ENCODE results near the gene SUPT3H.

The SUPT3H gene

DNA sequence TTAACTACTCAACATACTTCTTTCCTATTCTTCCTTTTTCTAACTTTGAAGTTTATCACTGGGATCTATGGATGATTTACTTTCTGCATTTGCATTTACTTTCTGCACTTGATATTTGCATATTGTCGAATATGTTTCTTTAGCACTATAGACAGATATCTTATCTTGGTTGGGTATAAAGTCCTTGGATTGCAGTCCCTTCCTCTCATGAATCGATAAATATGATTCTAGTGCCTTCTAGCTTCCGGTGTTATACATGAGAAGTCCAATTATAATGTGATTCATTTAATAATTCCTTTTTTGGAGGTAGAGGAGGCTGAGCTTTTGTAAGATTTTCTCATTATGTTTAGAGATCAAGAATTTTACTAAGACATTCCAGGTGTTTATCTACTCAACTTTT, 370.8 kb downstream of the SUPT3H start:
- Histone ChIP-seq H3K36me3 (ENCODE audit: insufficient read depth, insufficient read length, low read length) (no peaks in the 10 kb centered on the region), H3K9me3 (ENCODE audit: insufficient read depth, low read length) (0 out of 2 replicates have a peak, but pooled peaks cover 7% of the 10 kb centered on the region), H3K4me3 (ENCODE audit: insufficient read length, low read depth) (no peak overlapping the region), H3K9ac (ENCODE audit: insufficient read length, low read depth) (no peak overlapping the region), H3K27me3 (ENCODE audit: insufficient read depth, insufficient read length) (no peaks in the 10 kb centered on the region), H3K4me1 (ENCODE audit: insufficient read depth, insufficient read length) (no peaks in the 10 kb centered on the region)
- no peak for DNase-seq (ENCODE audit: low read depth, low spot score)
- TF ChIP-seq SUZ12 (IDR thresholded peaks at IDR 0.05; ENCODE audit: extremely low read depth, insufficient read depth, insufficient read length) (no peak), YY1 (IDR thresholded peaks at IDR 0.05; ENCODE audit: insufficient read depth, insufficient read length) (no peak), ZNF274 (IDR thresholded peaks at IDR 0.05; ENCODE audit: low read depth, low read length) (no peak)

- no peak overlapping the region for H3K9ac ChIP-seq (ENCODE audit: insufficient read length, low read depth)
- H3K9me3 ChIP-seq (ENCODE audit: insufficient read depth, low read length), result 0 out of 2 replicates have a peak, but pooled peaks cover 4% of the 10 kb centered on the region
- no peaks in the 10 kb centered on the region for H3K36me3 ChIP-seq (ENCODE audit: insufficient read depth, insufficient read length, low read length)
- no peak overlapping the region for H3K4me3 ChIP-seq (ENCODE audit: insufficient read length, low read depth)
- H3K27me3 ChIP-seq (ENCODE audit: insufficient read depth, insufficient read length), result no peaks in the 10 kb centered on the region
- DNase-seq (ENCODE audit: low read depth, low spot score), result no peak
- no peak for TF ChIP-seq YY1 (IDR thresholded peaks at IDR 0.05; ENCODE audit: insufficient read depth, insufficient read length)
- no peaks in the 10 kb centered on the region for H3K4me1 ChIP-seq (ENCODE audit: insufficient read depth, insufficient read length)
Measured at GRCh38 chr6:45003961-45004360, 373.8 kb downstream of the SUPT3H start.

DNA sequence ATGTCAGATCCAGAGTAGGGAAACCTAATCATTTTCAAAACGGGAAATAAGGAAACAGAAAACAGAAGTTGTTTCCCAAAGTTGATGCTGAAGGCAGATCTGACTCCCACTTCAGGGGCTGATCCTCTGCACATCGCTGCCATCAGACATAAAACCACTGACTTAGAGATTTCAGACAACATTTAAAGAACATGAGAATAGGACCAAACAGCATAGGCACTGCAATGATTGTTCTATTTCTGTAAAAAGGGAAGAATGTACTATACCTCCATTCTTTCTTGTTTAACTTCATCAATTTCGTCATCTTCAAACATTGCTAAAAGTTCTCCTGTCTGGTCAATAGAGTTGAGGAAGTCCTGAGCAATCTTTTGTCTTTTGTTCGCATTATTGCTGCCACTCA, 374.3 kb downstream of the SUPT3H start:
- H3K27me3 ChIP-seq (ENCODE audit: insufficient read depth, insufficient read length), result no peaks in the 10 kb centered on the region
- H3K4me1 ChIP-seq (ENCODE audit: insufficient read depth, insufficient read length), result no peaks in the 10 kb centered on the region
- H3K9ac ChIP-seq (ENCODE audit: insufficient read length, low read depth), result no peak overlapping the region
- H3K4me3 ChIP-seq (ENCODE audit: insufficient read length, low read depth), result no peak overlapping the region
- 0 out of 2 replicates have a peak, but pooled peaks cover 4% of the 10 kb centered on the region for H3K9me3 ChIP-seq (ENCODE audit: insufficient read depth, low read length)
- H3K36me3 ChIP-seq (ENCODE audit: insufficient read depth, insufficient read length, low read length), result no peaks in the 10 kb centered on the region
- TF ChIP-seq YY1 (IDR thresholded peaks at IDR 0.05; ENCODE audit: insufficient read depth, insufficient read length) (no peak), ZNF274 (IDR thresholded peaks at IDR 0.05; ENCODE audit: low read depth, low read length) (no peak), SUZ12 (IDR thresholded peaks at IDR 0.05; ENCODE audit: extremely low read depth, insufficient read depth, insufficient read length) (no peak)
- DNase-seq (ENCODE audit: low read depth, low spot score), result no peak

DNA sequence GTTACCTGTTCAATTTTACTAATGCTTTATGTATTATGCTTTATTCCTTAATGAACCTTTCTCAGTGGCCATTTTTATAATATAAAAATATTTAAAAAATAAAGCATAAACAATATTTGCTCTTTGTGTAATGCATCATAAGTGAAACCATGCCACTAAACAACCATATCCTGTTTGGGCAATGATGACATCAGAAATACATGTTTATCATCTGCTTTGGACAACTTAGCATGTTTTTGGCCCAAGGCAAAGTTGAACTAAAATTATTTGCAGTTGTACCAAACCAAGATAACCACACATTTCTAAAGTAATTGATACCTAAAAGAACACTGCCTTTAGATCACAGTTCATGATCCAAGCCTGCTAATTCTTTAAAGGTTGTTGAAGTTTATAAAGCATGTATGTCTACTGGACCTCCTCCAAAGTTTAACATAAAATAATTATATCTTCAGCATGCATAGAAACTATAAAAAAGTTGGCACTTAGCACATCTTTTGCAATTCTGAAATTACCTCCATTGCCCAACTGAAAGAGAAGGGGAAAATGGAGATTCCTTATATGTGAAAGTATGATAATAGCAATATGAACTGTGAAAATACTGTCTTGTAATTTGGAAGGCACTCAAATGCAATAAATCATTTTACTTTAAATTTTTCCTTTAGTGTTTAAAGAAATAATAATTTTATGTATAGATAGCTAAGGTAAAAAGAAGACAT, 375.2 kb downstream of the SUPT3H start:
- Histone ChIP-seq H3K36me3 (ENCODE audit: insufficient read depth, insufficient read length, low read length) (no peaks in the 10 kb centered on the region), H3K4me1 (ENCODE audit: insufficient read depth, insufficient read length) (no peaks in the 10 kb centered on the region), H3K27me3 (ENCODE audit: insufficient read depth, insufficient read length) (no peaks in the 10 kb centered on the region), H3K9me3 (ENCODE audit: insufficient read depth, low read length) (0 out of 2 replicates have a peak, but pooled peaks cover 4% of the 10 kb centered on the region), H3K9ac (ENCODE audit: insufficient read length, low read depth) (no peak overlapping the region), H3K4me3 (ENCODE audit: insufficient read length, low read depth) (no peak overlapping the region)
- TF ChIP-seq YY1 (IDR thresholded peaks at IDR 0.05; ENCODE audit: insufficient read depth, insufficient read length), result no peak
- no peak for TF ChIP-seq ZNF274 (IDR thresholded peaks at IDR 0.05; ENCODE audit: low read depth, low read length)
- TF ChIP-seq SUZ12 (IDR thresholded peaks at IDR 0.05; ENCODE audit: extremely low read depth, insufficient read depth, insufficient read length), result no peak
- DNase-seq (ENCODE audit: low read depth, low spot score), result no peak

DNA sequence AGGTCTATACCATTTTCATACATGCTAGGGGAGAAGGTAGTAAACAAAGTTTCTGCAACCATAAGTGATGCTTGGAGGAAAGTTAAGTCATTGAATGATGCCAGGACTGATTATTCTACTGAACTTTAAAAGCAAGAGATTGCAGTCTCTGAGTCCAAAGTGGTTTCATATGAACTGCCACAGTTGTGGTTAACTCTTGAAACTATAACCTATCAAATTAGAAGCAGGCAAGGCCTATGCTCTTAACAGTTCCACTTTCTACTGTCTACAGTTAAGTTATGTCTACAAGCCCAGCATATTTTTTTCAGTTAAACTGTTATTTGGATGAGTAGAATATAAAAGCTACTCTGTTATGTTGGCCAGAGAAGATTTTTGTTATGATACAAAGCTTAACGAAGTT, 376.1 kb downstream of the SUPT3H start:
- H3K9me3 ChIP-seq (ENCODE audit: insufficient read depth, low read length), result 0 out of 2 replicates have a peak, but pooled peaks cover 4% of the 10 kb centered on the region
- DNase-seq (ENCODE audit: low read depth, low spot score), result no peak
- no peak overlapping the region for H3K9ac ChIP-seq (ENCODE audit: insufficient read length, low read depth)
- no peaks in the 10 kb centered on the region for H3K36me3 ChIP-seq (ENCODE audit: insufficient read depth, insufficient read length, low read length)
- H3K4me3 ChIP-seq (ENCODE audit: insufficient read length, low read depth), result no peak overlapping the region
- H3K27me3 ChIP-seq (ENCODE audit: insufficient read depth, insufficient read length), result no peaks in the 10 kb centered on the region
- no peaks in the 10 kb centered on the region for H3K4me1 ChIP-seq (ENCODE audit: insufficient read depth, insufficient read length)
- TF ChIP-seq YY1 (IDR thresholded peaks at IDR 0.05; ENCODE audit: insufficient read depth, insufficient read length) (no peak), ZNF274 (IDR thresholded peaks at IDR 0.05; ENCODE audit: low read depth, low read length) (no peak), SUZ12 (IDR thresholded peaks at IDR 0.05; ENCODE audit: extremely low read depth, insufficient read depth, insufficient read length) (no peak)

DNA sequence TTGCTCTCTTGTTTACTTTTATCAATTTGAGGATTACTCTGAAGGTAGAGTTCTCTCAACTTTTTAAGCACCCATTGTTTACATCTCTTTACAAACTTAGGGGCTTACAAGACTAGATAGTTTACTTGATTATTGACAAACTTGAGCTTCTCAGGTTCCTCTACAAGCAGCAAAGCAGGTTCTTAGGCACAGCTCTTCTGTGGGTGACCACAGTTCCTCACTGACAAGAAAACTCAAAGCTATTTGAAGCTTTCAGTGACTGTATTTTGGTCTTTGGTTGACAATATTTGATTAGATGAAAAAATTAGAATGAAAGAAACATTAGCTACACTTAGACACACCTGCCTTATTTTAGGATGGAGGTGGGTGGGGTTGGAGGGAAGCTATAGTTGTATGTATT, 376.9 kb downstream of the SUPT3H start:
- H3K4me1 ChIP-seq (ENCODE audit: insufficient read depth, insufficient read length), result no peaks in the 10 kb centered on the region
- no peak overlapping the region for H3K9ac ChIP-seq (ENCODE audit: insufficient read length, low read depth)
- TF ChIP-seq SUZ12 (IDR thresholded peaks at IDR 0.05; ENCODE audit: extremely low read depth, insufficient read depth, insufficient read length), result no peak
- no peak for TF ChIP-seq ZNF274 (IDR thresholded peaks at IDR 0.05; ENCODE audit: low read depth, low read length)
- TF ChIP-seq YY1 (IDR thresholded peaks at IDR 0.05; ENCODE audit: insufficient read depth, insufficient read length), result no peak
- no peaks in the 10 kb centered on the region for H3K27me3 ChIP-seq (ENCODE audit: insufficient read depth, insufficient read length)
- H3K4me3 ChIP-seq (ENCODE audit: insufficient read length, low read depth), result no peak overlapping the region
- H3K9me3 ChIP-seq (ENCODE audit: insufficient read depth, low read length), result 0 out of 2 replicates have a peak, but pooled peaks cover 4% of the 10 kb centered on the region
- DNase-seq (ENCODE audit: low read depth, low spot score), result no peak
- no peaks in the 10 kb centered on the region for H3K36me3 ChIP-seq (ENCODE audit: insufficient read depth, insufficient read length, low read length)

- Histone ChIP-seq H3K4me1 (ENCODE audit: insufficient read depth, insufficient read length) (no peaks in the 10 kb centered on the region), H3K9me3 (ENCODE audit: insufficient read depth, low read length) (no peaks in the 10 kb centered on the region), H3K27me3 (ENCODE audit: insufficient read depth, insufficient read length) (no peaks in the 10 kb centered on the region), H3K36me3 (ENCODE audit: insufficient read depth, insufficient read length, low read length) (no peaks in the 10 kb centered on the region), H3K4me3 (ENCODE audit: insufficient read length, low read depth) (no peak overlapping the region), H3K9ac (ENCODE audit: insufficient read length, low read depth) (no peak overlapping the region)
- DNase-seq (ENCODE audit: low read depth, low spot score), result no peak
- TF ChIP-seq YY1 (IDR thresholded peaks at IDR 0.05; ENCODE audit: insufficient read depth, insufficient read length) (no peak), ZNF274 (IDR thresholded peaks at IDR 0.05; ENCODE audit: low read depth, low read length) (no peak), SUZ12 (IDR thresholded peaks at IDR 0.05; ENCODE audit: extremely low read depth, insufficient read depth, insufficient read length) (no peak)
Measured at GRCh38 chr6:44999066-44999465, 378.7 kb downstream of the SUPT3H start.
